Natural killer cell (primary cell): ENCODE data around the gene RUNX2. TPM values are rescaled to one million over a fixed set of nuclear protein-coding genes. Genes with fewer than 3 reads are reported as not detected.

Experiments
- ATAC-seq, 3 donors: fragments of 150-1000 bp in 2 of 3; fragments of 200-7000 bp in 1 of 3; cut with Tn5 transposase; 1 replicate in 1 of 3; 2 replicates in 2 of 3; pipeline ENCODE4 v1.10.0; 2021; ENCODE audit warnings: mild to moderate bottlenecking in 2 of 3, moderate library complexity in 2 of 3
- DNase-seq, 2 donors: peaks; one replicate each; pipeline versions ENCODE4 v3.0.0 to v3.0.0-alpha.2; 2013 to 2021; ENCODE audit warnings: mixed read lengths in 1 of 2
- H3K27ac ChIP-seq: one replicate; pipeline ENCODE4 v1.5.1; 2013; ENCODE audit warnings: mild to moderate bottlenecking, low read length
- H3K27me3 ChIP-seq: one replicate; pipeline ENCODE4 v1.6.1; 2013; ENCODE audit warnings: low read length; ENCODE audit not compliant: control insufficient read depth, insufficient read depth
- H3K36me3 ChIP-seq: one replicate; pipeline ENCODE4 v1.6.1; 2013; ENCODE audit warnings: low read length; ENCODE audit not compliant: control insufficient read depth, insufficient read depth
- H3K4me1 ChIP-seq: one replicate; pipeline ENCODE4 v1.6.1; 2013; ENCODE audit warnings: low read length; ENCODE audit not compliant: control insufficient read depth, insufficient read depth
- H3K4me3 ChIP-seq: one replicate; pipeline ENCODE4 v1.5.1; 2013; ENCODE audit warnings: low read length
- H3K9me3 ChIP-seq: one replicate; pipeline ENCODE4 v1.6.1; 2013; ENCODE audit warnings: low read length; ENCODE audit not compliant: control insufficient read depth, insufficient read depth
- H3K27ac Mint-ChIP-seq, 2 donors: one replicate each; pipeline ENCODE4 v1.8.0; 2022; ENCODE audit warnings: mild to moderate bottlenecking in 2 of 2, mixed read lengths in 2 of 2, moderate library complexity in 1 of 2
- H3K27me3 Mint-ChIP-seq, 2 donors: one replicate each; pipeline ENCODE4 v1.8.0; 2022; ENCODE audit warnings: low read depth in 2 of 2, mixed read lengths in 2 of 2
- H3K36me3 Mint-ChIP-seq: one replicate; pipeline ENCODE4 v1.8.0; 2022; ENCODE audit warnings: mixed read lengths
- H3K4me1 Mint-ChIP-seq, 2 donors: one replicate each; pipeline ENCODE4 v1.8.0; 2022; ENCODE audit warnings: mixed read lengths in 2 of 2
- H3K4me3 Mint-ChIP-seq: one replicate; pipeline ENCODE4 v1.8.0; 2022; ENCODE audit warnings: mild to moderate bottlenecking, moderate library complexity, mixed read lengths
- H3K9me3 Mint-ChIP-seq, 2 donors: one replicate each; pipeline ENCODE4 v1.8.0; 2022; ENCODE audit warnings: mixed read lengths in 2 of 2
- CTCF ChIP-seq: fragments of 200-600 bp; IDR thresholded peaks from one replicate; pipeline ENCODE4 v1.8.0; 2022; ENCODE audit warnings: antibody characterized with exemption
- WGBS: methylation state at CpG from one replicate; pipeline ENCODE4 v1.1.7; 2013; ENCODE audit warnings: missing lambda C conversion rate; ENCODE audit not compliant: insufficient coverage; 5-methylcytosine and 5-hydroxymethylcytosine counted together
- intact Hi-C: fragments of 100-400 bp; cut with micrococcal nuclease; formaldehyde crosslinking; loops from one replicate; pipeline ENCODE4 v1.14.2; 2022
- total RNA-seq, 4 donors: library from RNA; stranded (reverse); fragments of 120-200 nt in 1 of 4; gene quantifications; one replicate each; pipeline versions ENCODE4 v1.2.3 to v1.2.4, GENCODE V29; 2013 to 2022

RUNX2 gene
- total RNA-seq, 3 donors from 2014 or later (not counting 1 experiment from before 2014, with no cell fraction given) = 5.0 to 19.2 (median 7.0) TPM

- DNase-seq (no peak), ATAC-seq (no peak)
- no peaks in the 10 kb centered on the region for H3K9me3 Mint-ChIP-seq
- intact Hi-C loops = no loop called here
- no peak for TF ChIP-seq CTCF
- Histone ChIP-seq H3K27me3 (no peaks in the 10 kb centered on the region), H3K4me1 (peaks cover 15% of the 10 kb centered on the region), H3K36me3 (no peaks in the 10 kb centered on the region), H3K4me3 (no peak overlapping the region), H3K27ac (no peak overlapping the region), H3K9me3 (no peaks in the 10 kb centered on the region)
- no peaks in the 10 kb centered on the region for H3K27me3 Mint-ChIP-seq
- no peak overlapping the region for H3K27ac Mint-ChIP-seq
- peaks cover 13 to 14% of the 10 kb centered on the region in 2 donors for H3K4me1 Mint-ChIP-seq
- no peaks in the 10 kb centered on the region for H3K36me3 Mint-ChIP-seq
- 90% methylated on average over 2 of the region's 3 CpGs for WGBS
- no peak overlapping the region for H3K4me3 Mint-ChIP-seq
Observed at GRCh38 chr6:45617441-45617840, 289.3 kb downstream of the RUNX2 start.

- Mint-ChIP-seq H3K36me3 (no peaks in the 10 kb centered on the region), H3K27ac (no peak overlapping the region), H3K27me3 (no peaks in the 10 kb centered on the region), H3K4me3 (no peak overlapping the region), H3K9me3 (peaks cover 0 to under 1% of the 10 kb centered on the region in 2 donors), H3K4me1 (peaks cover 13 to 14% of the 10 kb centered on the region in 2 donors)
- no peaks in the 10 kb centered on the region for H3K36me3 ChIP-seq
- H3K4me3 ChIP-seq = no peak overlapping the region
- no peaks in the 10 kb centered on the region for H3K9me3 ChIP-seq
- intact Hi-C loops = no loop called here
- no peaks in the 10 kb centered on the region for H3K27me3 ChIP-seq
- no peak for TF ChIP-seq CTCF
- H3K27ac ChIP-seq = no peak overlapping the region
- ATAC-seq (no peak), DNase-seq (no peak)
- 94% methylated on average over 2 of the region's 2 CpGs for WGBS
- H3K4me1 ChIP-seq = peaks cover 15% of the 10 kb centered on the region
Observed at GRCh38 chr6:45618259-45618658, 290.1 kb downstream of the RUNX2 start.

- DNase-seq = no peak
- Mint-ChIP-seq H3K36me3 (no peaks in the 10 kb centered on the region), H3K9me3 (peaks cover 0 to 2% of the 10 kb centered on the region in 2 donors), H3K4me3 (no peak overlapping the region), H3K4me1 (peaks cover 13 to 14% of the 10 kb centered on the region in 2 donors), H3K27me3 (no peaks in the 10 kb centered on the region), H3K27ac (peak overlapping the region; percentile 75 to 82)
- H3K4me1 ChIP-seq = peaks cover 15% of the 10 kb centered on the region
- no peak overlapping the region for H3K27ac ChIP-seq
- WGBS = 90% methylated on average over 11 of the region's 11 CpGs
- H3K36me3 ChIP-seq = no peaks in the 10 kb centered on the region
- H3K27me3 ChIP-seq = no peaks in the 10 kb centered on the region
- intact Hi-C loops = no loop called here
- H3K9me3 ChIP-seq = no peaks in the 10 kb centered on the region
- H3K4me3 ChIP-seq = no peak overlapping the region
- TF ChIP-seq CTCF = no peak
- no peak for ATAC-seq
Observed at GRCh38 chr6:45619211-45619760, 291.2 kb downstream of the RUNX2 start.

GRCh38 chr6:45619994-45620471 lies 291.9 kb downstream of the RUNX2 start:
- Mint-ChIP-seq H3K4me1 (peaks cover 13 to 14% of the 10 kb centered on the region in 2 donors), H3K27ac (peak overlapping the region; percentile 67 to 82), H3K27me3 (no peaks in the 10 kb centered on the region), H3K9me3 (peaks cover 0 to 2% of the 10 kb centered on the region in 2 donors), H3K36me3 (no peaks in the 10 kb centered on the region), H3K4me3 (peak overlapping the region; percentile 49)
- H3K4me1 ChIP-seq = peaks cover 15% of the 10 kb centered on the region
- 56% methylated on average over 2 of the region's 3 CpGs for WGBS
- no peaks in the 10 kb centered on the region for H3K27me3 ChIP-seq
- no peaks in the 10 kb centered on the region for H3K36me3 ChIP-seq
- DNase-seq (peak in 1 of 2 donors; percentile 21), ATAC-seq (peak; percentile 50 to 69 (median 60))
- intact Hi-C loops = no loop called here
- no peaks in the 10 kb centered on the region for H3K9me3 ChIP-seq
- peak overlapping the region; percentile 55 for H3K27ac ChIP-seq
- no peak overlapping the region for H3K4me3 ChIP-seq
- no peak for TF ChIP-seq CTCF
